Endothelial cell of umbilical vein (primary cell): ENCODE data around the gene CFAP99.

ENCODE experiments used
- CTCF ChIP-seq, 2 donors: IDR thresholded peaks; 1 replicate in 1 of 2; 2 replicates in 1 of 2; pipeline ENCODE4 v1.5.1; 2011; ENCODE audit warnings: low read length in 2 of 2, mild to moderate bottlenecking in 2 of 2, moderate library complexity in 2 of 2, control low read depth in 1 of 2, inconsistent platforms in 1 of 2, low read depth in 1 of 2; ENCODE audit not compliant: insufficient read depth in 1 of 2; ENCODE audit errors: extremely low read depth in 1 of 2
- EZH2 ChIP-seq: IDR thresholded peaks from 2 replicates; pipeline ENCODE4 v1.6.1; 2012; ENCODE audit warnings: borderline replicate concordance, low read depth, mild to moderate bottlenecking, moderate library complexity, low read length, inconsistent platforms; ENCODE audit not compliant: severe bottlenecking

- no peak for TF ChIP-seq CTCF (IDR thresholded peaks at IDR 0.05; ENCODE audit: extremely low read depth in 1 of 2, insufficient read depth in 1 of 2, low read depth in 1 of 2, low read length in 2 of 2)
- no peak for TF ChIP-seq EZH2
Observed at GRCh38 chr4:2377241-2377640, 41.5 kb upstream of the CFAP99 start.
